KMS-11 (cell line): ENCODE measurements around the gene CAPZB.
"Not testable (repeated sequence)": the region's sequence is repeated elsewhere in the genome, so short reads cannot be mapped to it uniquely, and the experiment has no call there.

Experiments used
- H2AFZ ChIP-seq: fragments of 200-600 bp; sonication (generic); 2 replicates; pipeline ENCODE4 v1.6.1; 2016; ENCODE audit warnings: antibody characterized with exemption, mixed run types, low read depth
- H3K27ac ChIP-seq: fragments of 200-600 bp; sonication (generic); 2 replicates; pipeline ENCODE4 v1.6.1; 2016; ENCODE audit warnings: mild to moderate bottlenecking, mixed run types
- H3K27me3 ChIP-seq: fragments of 200-600 bp; sonication (generic); 2 replicates; pipeline ENCODE4 v1.6.1; 2017; ENCODE audit warnings: mild to moderate bottlenecking, low read depth, mixed run types, moderate library complexity; ENCODE audit not compliant: insufficient read depth
- H3K36me3 ChIP-seq: fragments of 200-600 bp; sonication (generic); 2 replicates; pipeline ENCODE4 v1.6.1; 2017; ENCODE audit warnings: mild to moderate bottlenecking, mixed run types; ENCODE audit not compliant: insufficient read depth
- H3K4me1 ChIP-seq: fragments of 200-600 bp; sonication (generic); 2 replicates; pipeline ENCODE4 v1.6.1; 2016; ENCODE audit warnings: mild to moderate bottlenecking, low read depth, mixed run types; ENCODE audit not compliant: poor library complexity, severe bottlenecking
- H3K4me2 ChIP-seq: fragments of 200-600 bp; sonication (generic); 2 replicates; pipeline ENCODE4 v1.7.0; 2016; ENCODE audit warnings: mild to moderate bottlenecking, mixed run types
- H3K4me3 ChIP-seq: fragments of 200-600 bp; sonication (generic); IDR thresholded peaks from 2 replicates; pipeline ENCODE4 v1.6.1; 2017; ENCODE audit warnings: low read depth, low read length, mixed read lengths; ENCODE audit not compliant: insufficient read depth
- H3K79me2 ChIP-seq: fragments of 200-600 bp; sonication (generic); 2 replicates; pipeline ENCODE4 v1.6.1; 2016; ENCODE audit warnings: low read depth, mixed run types; ENCODE audit not compliant: insufficient read depth
- H3K9ac ChIP-seq: fragments of 200-600 bp; sonication (generic); 2 replicates; pipeline ENCODE4 v1.6.1; 2016; ENCODE audit warnings: mild to moderate bottlenecking, mixed run types
- H4K20me1 ChIP-seq: fragments of 200-600 bp; sonication (generic); 2 replicates; pipeline ENCODE4 v1.6.1; 2016; ENCODE audit warnings: mild to moderate bottlenecking, mixed run types; ENCODE audit not compliant: insufficient read depth
- TF ChIP-seq, protein P1 (sequence below): fragments of 200-600 bp; sonication (generic); conservative IDR thresholded peaks from 2 replicates; pipeline ENCODE4 v1.6.1; 2017; ENCODE audit warnings: low read depth, mild to moderate bottlenecking, antibody characterized with exemption, low read length, moderate library complexity, mixed read lengths

CAPZB gene

GRCh38 chr1:19529664-19530063 lies 44.3 kb upstream of the CAPZB start:
- H3K36me3 ChIP-seq = no peaks in the 10 kb centered on the region
- no peak overlapping the region for H3K9ac ChIP-seq
- no peak overlapping the region for H3K4me2 ChIP-seq
- no peaks in the 10 kb centered on the region for H4K20me1 ChIP-seq
- H3K27me3 ChIP-seq = no peaks in the 10 kb centered on the region
- H3K4me1 ChIP-seq = no peaks in the 10 kb centered on the region
- no peaks in the 10 kb centered on the region for H3K79me2 ChIP-seq
- no peak overlapping the region for H2AFZ ChIP-seq
- TF ChIP-seq, protein P1, sequence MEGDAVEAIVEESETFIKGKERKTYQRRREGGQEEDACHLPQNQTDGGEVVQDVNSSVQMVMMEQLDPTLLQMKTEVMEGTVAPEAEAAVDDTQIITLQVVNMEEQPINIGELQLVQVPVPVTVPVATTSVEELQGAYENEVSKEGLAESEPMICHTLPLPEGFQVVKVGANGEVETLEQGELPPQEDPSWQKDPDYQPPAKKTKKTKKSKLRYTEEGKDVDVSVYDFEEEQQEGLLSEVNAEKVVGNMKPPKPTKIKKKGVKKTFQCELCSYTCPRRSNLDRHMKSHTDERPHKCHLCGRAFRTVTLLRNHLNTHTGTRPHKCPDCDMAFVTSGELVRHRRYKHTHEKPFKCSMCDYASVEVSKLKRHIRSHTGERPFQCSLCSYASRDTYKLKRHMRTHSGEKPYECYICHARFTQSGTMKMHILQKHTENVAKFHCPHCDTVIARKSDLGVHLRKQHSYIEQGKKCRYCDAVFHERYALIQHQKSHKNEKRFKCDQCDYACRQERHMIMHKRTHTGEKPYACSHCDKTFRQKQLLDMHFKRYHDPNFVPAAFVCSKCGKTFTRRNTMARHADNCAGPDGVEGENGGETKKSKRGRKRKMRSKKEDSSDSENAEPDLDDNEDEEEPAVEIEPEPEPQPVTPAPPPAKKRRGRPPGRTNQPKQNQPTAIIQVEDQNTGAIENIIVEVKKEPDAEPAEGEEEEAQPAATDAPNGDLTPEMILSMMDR = no peak
- no peak overlapping the region for H3K27ac ChIP-seq
- H3K4me3 ChIP-seq = no peak overlapping the region

GRCh38 chr1:19528438-19528837 lies 43.1 kb upstream of the CAPZB start:
- TF ChIP-seq, protein P1 = no peak
- no peak overlapping the region for H3K4me3 ChIP-seq
- H3K79me2 ChIP-seq = no peaks in the 10 kb centered on the region

GRCh38 chr1:19525607-19526545 lies 40.5 kb upstream of the CAPZB start:
- Histone ChIP-seq H3K4me1 (no peaks in the 10 kb centered on the region), H3K27ac (no peak overlapping the region), H3K36me3 (no peaks in the 10 kb centered on the region), H3K4me3 (no peak overlapping the region), H3K79me2 (no peaks in the 10 kb centered on the region), H3K4me2 (no peak overlapping the region), H2AFZ (no peak overlapping the region), H3K27me3 (no peaks in the 10 kb centered on the region), H4K20me1 (no peaks in the 10 kb centered on the region), H3K9ac (no peak overlapping the region)
- TF ChIP-seq, protein P1 = no peak

More at GRCh38 chr1:19528438-19528837, 43.1 kb upstream of the CAPZB start:
- Histone ChIP-seq H3K4me2 (no peak overlapping the region), H3K4me1 (no peaks in the 10 kb centered on the region), H3K36me3 (no peaks in the 10 kb centered on the region), H3K9ac (no peak overlapping the region), H4K20me1 (no peaks in the 10 kb centered on the region), H3K27ac (no peak overlapping the region), H3K27me3 (no peaks in the 10 kb centered on the region), H2AFZ (no peak overlapping the region)

- Histone ChIP-seq H3K36me3 (no peaks in the 10 kb centered on the region), H4K20me1 (no peaks in the 10 kb centered on the region), H2AFZ (no peak overlapping the region), H3K27ac (no peak overlapping the region), H3K4me1 (no peaks in the 10 kb centered on the region), H3K9ac (no peak overlapping the region), H3K4me3 (no peak overlapping the region), H3K79me2 (no peaks in the 10 kb centered on the region), H3K4me2 (no peak overlapping the region), H3K27me3 (no peaks in the 10 kb centered on the region)
- TF ChIP-seq, protein P1 = no peak
Observed at GRCh38 chr1:19524791-19525190, 39.5 kb upstream of the CAPZB start.

- not testable (repeated sequence) for H3K4me3 ChIP-seq, H3K79me2 ChIP-seq, H2AFZ ChIP-seq, H3K9ac ChIP-seq, H3K27ac ChIP-seq, H3K4me2 ChIP-seq, H4K20me1 ChIP-seq, H3K4me1 ChIP-seq, H3K27me3 ChIP-seq, H3K36me3 ChIP-seq
Observed at GRCh38 chr1:19522570-19522969, 37.2 kb upstream of the CAPZB start.
